Measurements from ENCODE around the gene MREG.
"Not testable (repeated sequence)": the region's sequence is repeated elsewhere in the genome, so short reads cannot be mapped to it uniquely, and the experiment has no call there.

Gene MREG

DNA sequence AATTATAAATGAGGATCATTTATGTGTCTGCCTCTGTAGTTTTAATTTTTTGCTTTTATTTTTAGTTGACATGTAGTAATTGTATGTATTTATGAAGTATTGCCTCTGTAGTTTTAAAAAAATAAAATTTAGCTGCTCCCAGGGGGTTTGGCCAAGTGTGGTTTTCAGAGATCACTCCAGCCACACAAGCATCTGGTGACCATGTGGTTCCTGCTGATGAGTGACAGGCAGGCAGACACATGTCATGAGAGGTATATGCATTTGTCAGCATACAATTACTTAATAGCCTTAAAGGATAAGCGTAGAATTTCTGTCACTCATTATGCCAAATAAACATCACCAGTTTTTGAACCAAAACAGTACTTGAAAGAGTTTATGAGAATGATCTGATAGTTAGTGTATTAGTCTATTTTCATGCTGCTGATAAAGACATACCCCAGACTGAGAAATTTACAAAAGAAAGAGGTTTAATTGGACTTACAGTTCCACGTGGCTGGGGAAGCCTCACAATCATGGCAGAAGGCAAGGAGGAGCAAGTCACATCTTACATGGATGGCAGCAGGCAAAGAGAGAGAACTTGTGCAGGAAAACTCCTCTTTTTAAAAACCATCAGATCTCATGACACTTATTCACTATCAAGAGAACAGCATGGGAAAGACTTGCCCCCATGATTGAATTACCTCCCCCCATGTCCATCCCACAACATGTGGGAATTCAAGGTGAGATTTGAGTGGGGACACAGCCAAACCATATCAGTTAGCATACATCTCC lies 29.6 kb downstream of the MREG start:
- DNase-seq = no peak

DNA sequence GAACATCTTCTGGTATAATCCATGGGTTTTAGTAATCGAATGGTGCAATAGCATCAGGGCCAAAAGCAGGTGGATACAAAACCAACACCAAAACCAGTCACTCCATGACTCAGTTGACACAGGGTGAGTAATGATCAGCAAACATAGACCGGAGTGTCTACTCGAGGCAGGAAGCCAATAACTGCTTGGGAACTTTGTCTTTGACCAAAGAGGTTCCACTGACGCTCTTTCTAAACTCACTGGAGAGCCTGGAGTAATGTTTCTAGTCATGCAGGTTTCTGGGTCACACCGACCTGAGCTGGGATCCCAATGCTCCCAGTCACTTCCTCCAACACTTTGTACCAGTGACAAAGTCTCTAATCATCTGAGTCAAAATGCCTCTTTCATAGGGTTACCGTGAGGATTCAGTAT lies 30.9 kb downstream of the MREG start:
- DNase-seq = no peak

DNA sequence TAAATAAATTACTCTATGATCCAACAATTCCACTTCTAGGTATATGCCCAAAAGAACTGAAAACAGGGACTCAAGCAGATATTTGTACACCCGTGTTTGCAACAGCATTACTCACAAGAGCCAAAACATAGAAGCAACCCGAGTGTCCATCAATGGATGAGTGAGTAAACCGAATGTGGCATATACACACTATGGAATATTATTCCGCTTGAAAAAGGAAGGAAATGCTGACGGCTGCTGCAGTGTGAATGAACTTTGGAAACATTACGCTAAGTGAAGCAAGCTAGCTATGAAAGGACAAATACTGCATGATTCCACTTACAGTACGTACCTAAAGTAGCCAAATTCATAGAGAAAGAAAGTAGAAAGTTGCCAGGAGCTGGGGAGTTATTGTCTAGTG lies 32.2 kb downstream of the MREG start:
- no peak for DNase-seq

DNA sequence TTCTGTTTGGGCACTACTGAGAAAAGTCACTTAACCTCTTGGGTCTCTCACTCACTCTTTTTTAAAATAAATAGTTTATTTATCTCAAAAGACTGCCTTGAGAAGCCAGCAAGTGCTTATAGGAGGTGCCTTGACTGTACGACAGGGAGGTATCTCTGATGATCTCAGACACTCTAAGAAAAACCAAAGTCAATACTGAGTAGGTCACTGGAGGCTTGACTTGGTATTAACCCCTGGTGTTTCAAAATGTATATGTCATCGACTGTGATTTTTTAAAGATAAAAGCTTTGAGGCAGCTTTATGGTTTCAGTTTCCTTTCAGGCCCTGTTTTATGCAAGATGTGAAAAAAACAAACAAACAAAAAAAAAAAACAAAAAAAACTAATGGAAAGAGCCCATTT lies 33.7 kb downstream of the MREG start:
- DNase-seq = no peak

DNA sequence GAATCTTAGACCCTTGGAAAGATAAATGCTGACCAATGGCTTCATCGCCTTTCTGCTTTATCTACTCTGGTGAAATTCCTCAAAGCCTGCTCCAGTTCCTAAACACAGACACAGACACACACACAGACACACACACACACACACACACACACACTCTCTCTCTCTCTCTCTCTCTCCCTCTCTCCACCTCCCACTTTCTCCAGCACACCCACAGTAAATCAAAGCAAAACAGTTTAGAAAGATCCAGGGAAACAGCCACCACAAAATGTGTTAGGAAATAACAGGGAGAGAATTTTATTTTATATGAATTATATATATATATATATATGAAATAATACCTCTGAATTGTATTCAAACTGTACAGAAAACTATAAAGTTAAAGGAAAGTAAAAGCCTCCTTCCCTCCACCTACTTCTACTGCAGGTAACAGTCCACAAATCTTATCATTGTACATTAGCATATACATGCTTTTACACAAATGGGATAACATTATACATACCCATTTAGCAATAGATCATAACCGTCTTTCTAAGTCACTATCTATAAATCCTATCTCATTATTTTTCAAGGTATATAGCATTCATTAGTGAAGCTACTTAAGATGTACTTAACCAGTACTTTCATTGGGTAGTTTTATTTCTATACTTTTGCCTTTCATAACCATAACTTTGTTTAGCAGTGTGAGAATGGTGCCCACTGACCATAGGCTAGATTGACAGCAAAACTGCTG lies 38.5 kb downstream of the MREG start:
- no peak for DNase-seq

DNA sequence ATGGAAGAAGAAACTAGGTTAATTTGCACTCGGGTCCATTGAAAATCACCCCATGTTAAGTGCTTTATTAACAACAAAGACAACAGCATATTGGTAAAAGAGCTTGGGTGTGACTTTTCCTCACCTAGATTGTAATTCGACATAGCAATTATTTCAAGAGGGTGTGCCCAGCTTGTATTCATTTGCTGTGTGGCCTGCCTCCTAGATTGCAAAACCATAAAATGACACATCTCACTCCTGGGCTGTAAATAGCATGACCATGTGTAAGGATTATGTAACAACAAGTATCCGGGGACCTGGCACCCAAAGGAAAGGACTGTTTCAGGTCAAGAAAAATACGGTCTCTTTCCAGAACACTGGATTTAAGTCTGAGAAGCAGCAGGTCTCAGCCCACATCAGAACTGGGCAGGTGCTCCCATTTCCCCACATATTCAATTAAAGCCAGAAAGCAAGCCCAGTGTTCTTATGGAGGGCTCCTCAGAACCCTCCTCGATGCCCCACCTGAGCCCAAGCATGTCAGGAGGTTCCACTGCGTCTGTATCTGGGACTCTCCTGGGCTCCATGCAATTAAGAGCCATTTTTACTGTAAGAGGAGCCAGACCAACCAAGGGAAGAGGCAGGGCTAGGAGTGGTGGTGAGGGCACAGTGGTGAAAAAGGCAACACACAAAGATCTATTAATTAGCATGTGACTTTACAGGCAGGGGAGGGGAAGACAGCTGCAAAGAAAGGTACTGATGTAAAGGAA lies 39.2 kb downstream of the MREG start:
- DNase-seq = no peak

DNA sequence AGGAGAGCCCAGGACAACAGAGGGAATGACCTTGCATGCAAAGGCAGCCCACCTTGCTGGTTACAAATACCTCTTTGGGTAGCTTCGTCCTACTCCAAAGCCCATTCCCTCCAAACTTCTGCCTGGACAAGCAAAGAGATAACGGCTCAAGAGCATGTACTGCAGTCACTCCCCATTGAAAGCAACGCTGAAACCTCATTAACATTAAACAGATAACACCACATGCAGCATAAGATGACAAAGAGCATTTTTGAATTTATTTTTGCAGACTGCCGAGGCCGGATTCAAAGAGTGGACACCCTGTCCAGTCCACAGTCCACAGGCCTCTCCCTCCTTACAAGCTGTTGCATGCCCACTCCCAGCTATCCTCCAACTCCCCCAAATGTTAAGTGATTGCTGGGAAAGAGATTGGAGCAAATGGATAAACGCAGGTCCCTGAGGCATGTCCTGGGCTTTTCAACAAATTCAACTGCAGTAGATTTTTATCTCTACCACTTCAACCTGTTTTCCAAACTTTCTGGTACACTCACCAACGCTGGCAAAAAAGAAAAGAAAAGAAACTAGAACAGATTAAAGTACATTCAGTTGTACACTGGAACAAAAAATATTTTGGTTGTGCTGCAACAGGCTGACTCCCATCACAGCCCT lies 40.1 kb downstream of the MREG start:
- no peak for DNase-seq

DNA sequence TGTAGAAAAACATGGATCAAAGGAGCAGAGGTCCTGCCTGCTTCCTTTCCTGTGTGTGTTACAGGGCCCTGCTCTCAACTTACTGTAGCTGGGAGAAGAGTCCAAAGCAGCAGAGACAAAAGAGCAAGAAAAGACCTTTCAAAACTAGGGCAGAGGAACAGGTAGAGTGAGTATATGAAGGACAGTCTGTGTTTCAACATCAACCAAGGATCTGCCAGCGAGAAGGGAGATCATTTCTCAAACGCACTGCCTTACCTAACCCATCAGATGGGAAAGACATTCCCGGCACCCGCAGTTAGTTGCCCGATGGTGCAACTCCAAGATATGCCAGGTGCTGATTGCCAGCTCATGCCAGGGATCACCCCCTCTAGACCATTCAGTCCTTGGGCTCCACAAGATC lies 41.7 kb downstream of the MREG start:
- no peak for DNase-seq

DNA sequence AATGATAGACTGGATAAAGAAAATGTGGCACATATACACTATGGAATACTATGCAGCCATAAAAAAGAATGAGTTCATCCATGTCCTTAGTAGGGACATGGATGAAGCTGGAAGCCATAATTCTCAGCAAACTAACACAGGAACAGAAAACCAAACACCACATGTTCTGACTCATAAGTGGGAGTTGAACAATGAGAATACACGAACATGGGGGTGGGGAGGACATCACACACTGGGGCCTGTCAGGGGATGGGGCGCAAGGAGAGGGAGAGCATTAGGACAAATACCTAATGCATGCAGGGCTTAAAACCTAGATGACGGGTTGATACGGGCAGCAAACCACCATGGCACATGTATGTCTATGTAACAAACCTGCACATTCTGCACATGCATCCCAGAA lies 42.5 kb downstream of the MREG start:
- not testable (repeated sequence) for DNase-seq

DNA sequence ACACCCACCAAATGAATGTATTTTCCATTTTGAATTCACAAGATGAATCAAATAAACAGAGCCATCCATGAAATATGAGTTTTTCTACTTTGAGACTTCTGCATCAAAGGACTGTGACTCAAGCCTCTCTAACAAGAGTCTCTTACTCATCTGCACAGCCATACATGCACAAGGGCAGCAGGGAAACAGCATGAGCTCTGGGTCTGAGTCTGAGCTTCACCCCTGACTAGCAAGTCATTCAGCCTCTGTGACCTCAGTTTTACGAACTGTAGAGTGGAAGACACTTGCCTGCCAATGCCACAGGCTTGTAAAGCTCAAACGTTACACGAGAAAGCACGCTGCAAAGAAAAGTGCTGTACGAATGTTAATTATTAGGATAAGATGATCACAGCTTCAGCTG lies 42.9 kb downstream of the MREG start:
- DNase-seq = no peak

DNA sequence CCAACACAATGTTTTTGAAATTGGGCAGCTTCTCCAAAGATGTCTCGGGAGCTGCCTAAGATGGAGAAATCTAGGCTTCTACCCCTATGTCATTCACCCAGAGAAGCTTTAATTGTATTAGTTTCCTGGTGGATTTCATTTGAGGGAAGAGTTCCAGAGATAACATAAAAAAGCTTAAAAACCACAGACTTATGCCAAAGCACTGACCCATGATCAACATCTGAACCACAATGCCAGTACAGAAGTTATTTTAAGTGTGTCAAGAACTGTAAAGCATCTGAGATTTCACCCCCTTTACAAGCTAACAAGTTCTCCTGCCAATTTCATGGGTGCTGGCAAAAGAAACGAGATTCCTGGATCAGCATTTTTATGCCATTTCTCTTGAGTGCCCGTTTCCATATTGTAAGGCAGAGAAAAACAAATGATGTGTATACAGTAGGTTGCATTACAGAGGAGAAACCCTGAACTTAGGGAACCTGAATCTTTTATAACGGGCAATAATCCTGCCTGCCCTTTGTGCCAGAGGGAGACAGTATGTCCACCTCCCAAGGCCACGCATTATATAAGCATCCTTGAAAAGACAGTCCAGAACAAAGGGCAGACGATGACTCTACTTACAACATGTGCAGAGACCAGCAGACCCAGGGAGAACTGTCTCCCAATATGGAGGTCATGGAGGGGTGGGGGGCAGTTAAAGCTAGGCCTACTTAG lies 44.1 kb downstream of the MREG start:
- no peak for DNase-seq

DNA sequence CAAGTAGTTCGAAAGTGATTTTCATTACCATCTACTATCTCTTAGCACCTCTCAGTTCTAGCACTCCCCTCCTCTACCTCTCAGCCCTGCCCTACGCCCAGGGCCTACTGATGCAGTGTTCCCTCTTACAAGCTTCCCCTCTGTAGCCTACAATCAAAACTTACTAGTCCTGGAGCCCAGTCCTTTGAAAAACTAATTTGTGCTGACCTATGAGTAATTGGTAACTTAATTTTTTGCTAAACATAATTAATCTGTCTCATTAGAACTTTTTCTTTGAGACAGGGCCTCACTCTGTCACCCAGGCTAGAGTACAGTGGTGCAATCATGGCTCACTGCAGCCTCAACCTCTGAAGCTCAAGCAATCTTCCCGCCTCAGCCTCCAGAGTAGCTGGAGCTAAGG lies 44.9 kb downstream of the MREG start:
- no peak for DNase-seq

DNA sequence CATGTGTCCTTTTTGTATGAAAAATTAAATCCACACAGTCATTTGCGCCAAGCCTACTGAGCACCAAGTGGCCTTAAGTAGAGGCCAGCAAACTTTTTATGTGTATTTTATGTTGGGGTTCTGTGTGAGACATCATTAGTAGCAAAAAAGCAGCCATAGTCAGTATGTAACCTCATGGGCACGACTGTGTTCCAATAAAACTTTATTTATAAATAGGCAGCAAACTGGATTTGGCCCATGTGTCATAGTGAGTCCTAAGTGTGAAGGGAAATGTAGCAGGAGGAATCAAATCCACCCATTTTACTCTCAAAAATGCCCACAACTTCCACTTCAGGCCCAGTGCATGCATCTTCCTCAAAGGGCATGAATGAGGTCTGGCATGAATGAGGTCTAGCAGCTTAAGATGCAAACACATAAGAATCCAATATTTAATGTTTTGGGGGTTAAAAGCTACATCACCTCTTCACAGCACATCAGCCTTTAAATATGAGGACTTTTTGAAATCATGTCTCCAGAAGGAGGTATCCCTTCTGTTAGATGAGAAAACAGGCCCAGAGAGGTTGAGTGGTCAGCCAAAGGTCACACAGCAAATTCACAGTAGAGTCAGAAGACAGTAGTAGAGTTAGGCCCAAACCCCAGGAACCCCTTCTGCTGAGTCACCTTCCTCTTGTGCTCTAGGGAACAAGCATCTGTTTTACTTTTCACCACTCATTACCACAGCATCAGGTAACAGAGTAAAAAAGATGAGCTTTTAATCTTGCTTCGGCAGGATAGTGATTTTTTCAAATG lies 45.6 kb downstream of the MREG start:
- no peak for DNase-seq

DNA sequence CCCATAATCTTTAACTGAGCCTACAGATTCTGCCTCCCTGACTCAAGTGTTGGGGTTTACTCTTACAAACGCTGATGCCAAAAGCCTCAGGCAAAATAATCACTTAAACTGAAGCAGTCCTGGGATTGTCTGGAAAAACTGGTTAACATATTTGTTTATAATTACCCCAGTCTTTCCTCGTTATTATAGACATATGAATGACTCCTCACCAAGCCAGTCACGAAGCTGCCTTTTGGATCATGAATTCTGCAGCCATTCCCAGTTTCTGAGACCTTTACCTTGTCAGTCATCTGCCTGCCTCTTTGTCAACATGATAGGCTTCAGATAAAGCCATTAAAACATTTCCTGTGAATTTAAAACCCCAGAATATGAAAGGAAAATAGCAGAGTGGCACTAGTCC lies 46.4 kb downstream of the MREG start:
- no peak for DNase-seq

DNA sequence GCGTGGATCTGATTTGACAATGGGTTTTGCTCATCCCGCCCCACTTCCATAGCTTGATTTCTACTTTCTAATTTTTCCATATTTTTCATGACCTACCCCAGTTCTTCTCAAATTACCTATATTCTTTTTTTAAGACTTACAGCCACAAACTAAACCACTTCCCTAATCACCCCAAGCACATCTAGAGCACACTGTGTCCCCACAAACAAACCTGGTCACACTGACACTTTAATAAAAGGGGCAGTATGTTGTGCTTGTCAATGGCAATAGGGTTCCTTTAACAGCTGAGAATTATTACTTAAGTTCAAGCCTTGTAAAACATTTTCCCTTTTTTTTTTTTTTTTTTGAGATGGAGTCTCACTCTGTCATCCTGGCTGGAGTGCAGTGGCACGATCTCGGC lies 47.1 kb downstream of the MREG start:
- DNase-seq = no peak

DNA sequence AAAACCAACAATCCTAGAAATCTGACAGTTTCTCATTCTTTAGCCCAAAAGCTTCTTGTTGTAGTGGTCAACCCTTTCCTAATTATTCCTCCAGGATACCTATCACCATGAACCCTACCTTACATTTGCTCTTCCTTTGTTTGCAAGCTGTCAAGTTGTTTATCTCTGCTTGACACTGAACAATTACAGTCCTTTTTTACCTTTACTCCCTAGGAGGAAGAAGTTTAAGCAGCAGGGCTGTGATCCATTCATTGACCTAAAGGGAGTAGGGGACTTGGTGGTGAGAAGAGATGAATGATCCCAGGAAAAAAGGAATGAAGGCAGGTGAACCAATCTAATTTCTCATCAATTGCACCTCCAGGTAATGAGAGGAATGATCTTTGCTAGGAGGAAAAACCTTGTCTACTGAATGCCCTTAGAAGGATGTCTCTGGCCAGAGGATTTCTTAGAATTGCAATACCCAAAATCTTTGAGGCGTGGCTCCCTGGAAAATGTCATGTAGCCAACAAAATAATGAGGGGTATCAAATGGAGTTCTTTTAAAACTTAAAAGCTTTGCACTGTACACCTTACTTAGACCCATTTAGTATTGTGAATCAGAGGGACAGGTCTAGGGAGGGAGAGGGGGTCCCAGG lies 47.7 kb downstream of the MREG start:
- DNase-seq = no peak

DNA sequence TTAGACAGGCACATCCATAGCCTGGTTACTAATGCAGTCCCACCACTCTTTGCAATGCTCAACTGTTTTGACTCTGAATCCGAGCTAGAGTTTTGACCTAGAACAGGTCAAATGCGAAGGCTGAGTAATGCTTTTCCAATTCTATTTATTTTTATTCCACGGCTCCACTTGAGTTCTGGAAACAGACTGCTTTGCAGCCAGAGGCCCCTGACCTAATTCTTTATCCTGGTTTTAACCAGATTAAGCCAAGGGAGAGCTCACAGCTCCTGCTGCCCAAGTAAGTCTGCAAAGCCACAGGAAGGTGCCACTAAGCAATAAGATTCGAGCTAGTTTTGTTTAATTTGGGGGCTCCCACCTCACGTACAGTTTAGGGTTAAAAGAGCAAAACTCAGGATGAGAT lies 51.4 kb downstream of the MREG start:
- DNase-seq = no peak

DNA sequence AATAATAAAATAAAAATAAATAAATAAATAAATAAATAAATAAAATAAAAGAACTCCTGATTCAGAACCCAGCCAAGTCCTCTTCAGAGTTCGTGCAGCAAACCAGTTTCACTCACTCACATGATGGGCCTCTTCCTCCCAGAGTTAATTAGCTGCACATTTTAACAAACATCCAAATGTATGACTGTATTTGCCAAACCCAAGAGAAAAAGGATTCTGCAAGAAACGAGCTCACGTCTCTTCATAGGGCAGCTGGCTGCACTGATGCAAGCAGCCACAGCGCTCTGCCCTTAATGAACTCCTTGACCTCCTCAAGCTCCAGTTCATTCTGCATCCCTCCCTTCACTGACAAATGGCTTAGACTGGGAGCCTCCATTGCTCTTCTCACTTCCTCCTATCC lies 55.1 kb downstream of the MREG start:
- DNase-seq = no peak

DNA sequence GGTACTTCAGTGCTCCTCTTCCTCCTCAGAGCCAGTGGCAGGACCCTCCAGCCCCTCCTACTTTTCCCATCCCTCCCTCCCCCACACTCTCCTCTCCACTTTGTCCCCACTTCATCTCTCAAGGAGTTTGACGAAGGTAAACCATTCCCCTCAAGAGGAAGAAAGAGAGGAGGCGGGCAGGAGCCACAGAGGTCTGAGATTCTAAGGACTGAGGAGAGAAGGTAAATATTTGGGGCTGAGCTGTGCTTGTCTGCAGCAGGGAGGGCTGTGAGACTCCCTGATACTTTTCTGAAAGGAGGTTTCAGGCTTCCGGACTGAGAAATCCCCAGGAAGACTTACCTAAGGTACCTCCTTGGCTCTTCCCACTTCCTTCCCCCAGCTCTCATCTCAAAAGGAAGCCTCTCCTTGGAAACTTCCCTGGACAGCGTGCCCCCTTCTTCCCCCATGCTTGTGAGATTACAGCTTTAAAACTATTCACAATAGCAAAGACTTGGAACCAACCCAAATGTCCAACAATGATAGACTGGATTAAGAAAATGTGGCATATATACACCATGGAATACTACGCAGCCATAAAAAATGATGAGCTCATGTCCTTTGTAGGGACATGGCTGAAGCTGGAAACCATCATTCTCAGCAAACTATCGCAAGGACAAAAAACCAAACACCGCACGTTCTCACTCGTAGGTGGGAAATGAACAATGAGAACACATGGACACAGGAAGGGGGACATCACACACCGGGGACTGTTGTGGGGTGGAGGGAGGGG lies 55.8 kb downstream of the MREG start:
- DNase-seq = not testable (repeated sequence)

DNA sequence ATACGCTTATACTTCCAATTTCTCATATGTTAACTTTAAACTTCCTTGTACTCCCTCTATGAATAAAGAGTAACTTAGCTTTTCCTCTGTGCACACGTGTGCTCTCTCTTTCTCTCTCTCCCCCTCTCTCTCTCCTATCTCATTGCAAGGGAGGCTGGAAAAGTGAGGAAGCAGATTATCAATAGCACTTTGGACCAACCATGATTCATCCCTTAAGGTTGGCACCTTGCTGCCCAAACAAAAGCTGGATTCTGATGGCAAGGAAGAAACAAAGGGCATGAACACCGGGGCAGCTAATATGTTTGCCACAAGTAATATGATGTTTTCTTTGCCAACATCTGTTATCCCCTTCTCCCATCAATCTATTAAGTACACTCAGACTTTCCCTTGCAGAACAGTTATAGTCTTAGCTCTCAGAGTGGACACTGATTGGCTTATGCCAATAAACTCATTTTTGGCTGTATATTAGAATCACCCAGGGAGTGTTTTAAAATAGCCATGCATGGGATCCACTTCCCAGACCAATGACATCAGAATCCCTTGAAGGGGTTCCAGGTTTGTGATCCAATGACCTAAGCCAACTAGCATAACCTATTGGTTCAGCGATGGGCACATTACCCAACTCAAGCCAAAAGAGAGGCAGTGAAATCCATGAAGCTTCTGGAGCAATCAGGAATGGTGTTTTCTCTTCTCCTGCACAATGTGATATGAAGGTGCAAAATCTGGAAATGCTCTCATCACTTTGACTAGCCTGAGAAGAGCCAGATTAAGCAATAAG lies 60.3 kb downstream of the MREG start:
- DNase-seq = no peak

Measured in activated CD8-positive, alpha-beta memory T cell treated with anti-CD3 and anti-CD28 coated beads, Interleukin-2, amount 50 U/mL, for 48 hours (primary cell).